NK-92 treated with Interleukin-12 subunit alpha and Interleukin-12 subunit beta, amount 100 ng/mL, for 24 hours (cell line): Measurements from ENCODE around the gene ALG14.
"Not testable (repeated sequence)": the region's sequence is repeated elsewhere in the genome, so short reads cannot be mapped to it uniquely, and the experiment has no call there.

Source experiments
- DNase-seq: peaks from one replicate; lab custom pipeline; 2025; lab: John Stamatoyannopoulos, UW

The ALG14 gene

GRCh38 chr1:95005584-95005983, 67.2 kb downstream of the ALG14 start:
- no peak for DNase-seq

GRCh38 chr1:95004013-95004412, 68.7 kb downstream of the ALG14 start:
- no peak for DNase-seq

- no peak for DNase-seq
These were observed 69.4 kb downstream of the ALG14 start for GRCh38 chr1:95003433-95003738.

- no peak for DNase-seq
These were observed 70.0 kb downstream of the ALG14 start for GRCh38 chr1:95002540-95003432.

GRCh38 chr1:95002164-95002539, 70.6 kb downstream of the ALG14 start:
- no peak for DNase-seq

GRCh38 chr1:94999456-95000131, 73.2 kb downstream of the ALG14 start:
- no peak for DNase-seq

- no peak for DNase-seq
These were observed 74.0 kb downstream of the ALG14 start for GRCh38 chr1:94998748-94999147.

- DNase-seq = no peak
These were observed 74.6 kb downstream of the ALG14 start for GRCh38 chr1:94998114-94998513.

- not testable (repeated sequence) for DNase-seq
These were observed 77.2 kb downstream of the ALG14 start for GRCh38 chr1:94995536-94995935.

GRCh38 chr1:94994805-94995204, 77.9 kb downstream of the ALG14 start:
- DNase-seq = no peak

- no peak for DNase-seq
These were observed 78.7 kb downstream of the ALG14 start for GRCh38 chr1:94993931-94994645.

- DNase-seq = no peak
These were observed 79.7 kb downstream of the ALG14 start for GRCh38 chr1:94992863-94993563.

- DNase-seq = no peak
These were observed 80.6 kb downstream of the ALG14 start for GRCh38 chr1:94992161-94992560.

GRCh38 chr1:94989911-94990473, 82.8 kb downstream of the ALG14 start:
- DNase-seq = no peak

- DNase-seq = no peak
These were observed 83.4 kb downstream of the ALG14 start for GRCh38 chr1:94989398-94989797.

- no peak for DNase-seq
These were observed 84.4 kb downstream of the ALG14 start for GRCh38 chr1:94988356-94988755.

- DNase-seq = no peak
These were observed 86.0 kb downstream of the ALG14 start for GRCh38 chr1:94986783-94987182.

- no peak for DNase-seq
These were observed 89.5 kb downstream of the ALG14 start for GRCh38 chr1:94983171-94983739.

GRCh38 chr1:94982398-94982797, 90.4 kb downstream of the ALG14 start:
- DNase-seq = no peak

- DNase-seq = no peak
These were observed 91.2 kb downstream of the ALG14 start for GRCh38 chr1:94981575-94981973.
